ENCODE measurements around the gene CST4. TPM values are rescaled to one million over a fixed set of nuclear protein-coding genes. Genes with fewer than 3 reads are reported as not detected.

Gene CST4
- total RNA-seq, 1 donor from 2014 or later: not detected

GRCh38 chr20:23645575-23645974, 43.3 kb downstream of the CST4 start:
- H3K27me3 Mint-ChIP-seq: peaks cover 2% of the 10 kb centered on the region
- H3K4me3 Mint-ChIP-seq (ENCODE audit: low read depth): no peak overlapping the region
- no peak overlapping the region for H3K27ac Mint-ChIP-seq
- H3K9me3 Mint-ChIP-seq (ENCODE audit: low read depth): no peaks in the 10 kb centered on the region
- no peaks in the 10 kb centered on the region for H3K36me3 Mint-ChIP-seq (ENCODE audit: insufficient read depth)
- no peak for TF ChIP-seq CTCF (IDR thresholded peaks at IDR 0.05; ENCODE audit: unreplicated experiment)
- H3K4me1 Mint-ChIP-seq (ENCODE audit: low read depth): no peaks in the 10 kb centered on the region
- DNase-seq (ENCODE audit: low spot score, unreplicated experiment): no peak

GRCh38 chr20:23644164-23644563, 44.7 kb downstream of the CST4 start:
- Mint-ChIP-seq H3K36me3 (ENCODE audit: insufficient read depth) (no peaks in the 10 kb centered on the region), H3K4me1 (ENCODE audit: low read depth) (no peaks in the 10 kb centered on the region), H3K27me3 (peaks cover 2% of the 10 kb centered on the region), H3K27ac (no peak overlapping the region), H3K9me3 (ENCODE audit: low read depth) (no peaks in the 10 kb centered on the region), H3K4me3 (ENCODE audit: low read depth) (no peak overlapping the region)
- DNase-seq (ENCODE audit: low spot score, unreplicated experiment): no peak
- no peak for TF ChIP-seq CTCF (IDR thresholded peaks at IDR 0.05; ENCODE audit: unreplicated experiment)

GRCh38 chr20:23643659-23644058, 45.2 kb downstream of the CST4 start:
- no peak for DNase-seq (ENCODE audit: low spot score, unreplicated experiment)
- Mint-ChIP-seq H3K4me3 (ENCODE audit: low read depth) (no peak overlapping the region), H3K9me3 (ENCODE audit: low read depth) (no peaks in the 10 kb centered on the region), H3K4me1 (ENCODE audit: low read depth) (no peaks in the 10 kb centered on the region), H3K36me3 (ENCODE audit: insufficient read depth) (no peaks in the 10 kb centered on the region), H3K27ac (no peak overlapping the region), H3K27me3 (peaks cover 2% of the 10 kb centered on the region)
- no peak for TF ChIP-seq CTCF (IDR thresholded peaks at IDR 0.05; ENCODE audit: unreplicated experiment)

- TF ChIP-seq CTCF (IDR thresholded peaks at IDR 0.05; ENCODE audit: unreplicated experiment): no peak
- Mint-ChIP-seq H3K4me1 (ENCODE audit: low read depth) (peaks cover under 1% of the 10 kb centered on the region), H3K27me3 (peaks cover 2% of the 10 kb centered on the region), H3K27ac (no peak overlapping the region), H3K9me3 (ENCODE audit: low read depth) (no peaks in the 10 kb centered on the region), H3K4me3 (ENCODE audit: low read depth) (no peak overlapping the region), H3K36me3 (ENCODE audit: insufficient read depth) (no peaks in the 10 kb centered on the region)
- no peak for DNase-seq (ENCODE audit: low spot score, unreplicated experiment)
These were observed 46.7 kb downstream of the CST4 start for GRCh38 chr20:23641936-23642751.

- TF ChIP-seq CTCF (IDR thresholded peaks at IDR 0.05; ENCODE audit: unreplicated experiment): no peak
- peaks cover 2% of the 10 kb centered on the region for H3K27me3 Mint-ChIP-seq
- H3K4me1 Mint-ChIP-seq (ENCODE audit: low read depth): peaks cover 12% of the 10 kb centered on the region
- no peak overlapping the region for H3K4me3 Mint-ChIP-seq (ENCODE audit: low read depth)
- H3K36me3 Mint-ChIP-seq (ENCODE audit: insufficient read depth): no peaks in the 10 kb centered on the region
- no peaks in the 10 kb centered on the region for H3K9me3 Mint-ChIP-seq (ENCODE audit: low read depth)
- no peak for DNase-seq (ENCODE audit: low spot score, unreplicated experiment)
- H3K27ac Mint-ChIP-seq: no peak overlapping the region
These were observed 47.9 kb downstream of the CST4 start for GRCh38 chr20:23640671-23641667.
